Esophagus squamous epithelium (tissue), 4 donors: ENCODE measurements around the gene VOPP1.
"Not testable (repeated sequence)": the region's sequence is repeated elsewhere in the genome, so short reads cannot be mapped to it uniquely, and the experiment has no call there.

Experiments used
- CTCF ChIP-seq, 6 experiments: fragments of 450-650 bp in 4 of 6; fragments of 200-600 bp in 2 of 6; sonication (generic) in 2 of 6; IDR thresholded peaks; one replicate each; pipeline ENCODE4 v1.5.1; 2016 to 2019; ENCODE audit warnings: antibody characterized with exemption in 6 of 6, mild to moderate bottlenecking in 4 of 6, moderate library complexity in 4 of 6
- POLR2A ChIP-seq, 4 donors: fragments of 450-650 bp; IDR thresholded peaks; one replicate each; pipeline ENCODE4 v1.6.1; 2017; ENCODE audit warnings: antibody characterized with exemption in 4 of 4, mild to moderate bottlenecking in 4 of 4, moderate library complexity in 3 of 4

DNA sequence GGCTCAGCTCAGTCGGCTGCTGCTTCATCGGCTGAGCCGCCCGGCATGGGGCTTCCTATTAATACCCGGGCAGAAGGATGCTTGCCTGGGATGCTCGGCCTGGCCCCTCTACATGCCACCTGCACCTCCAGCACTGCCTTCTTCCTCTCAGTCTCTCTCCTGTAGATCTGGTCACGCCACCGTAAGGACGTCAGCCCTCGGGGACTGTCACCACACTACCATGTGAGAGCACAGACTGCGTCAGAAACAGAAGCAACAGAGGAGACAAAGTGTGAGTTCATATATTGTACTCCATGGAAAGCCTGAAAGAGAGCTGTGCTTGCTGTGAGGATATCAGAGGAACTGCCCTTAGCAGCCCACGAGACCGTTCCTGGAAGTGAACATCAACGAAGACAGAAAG lies 99.9 kb downstream of the VOPP1 start:
- TF ChIP-seq CTCF, POLR2A (IDR thresholded peaks at IDR 0.05): not testable (repeated sequence)
